ENCODE measurements around the gene GPR156.

DNA sequence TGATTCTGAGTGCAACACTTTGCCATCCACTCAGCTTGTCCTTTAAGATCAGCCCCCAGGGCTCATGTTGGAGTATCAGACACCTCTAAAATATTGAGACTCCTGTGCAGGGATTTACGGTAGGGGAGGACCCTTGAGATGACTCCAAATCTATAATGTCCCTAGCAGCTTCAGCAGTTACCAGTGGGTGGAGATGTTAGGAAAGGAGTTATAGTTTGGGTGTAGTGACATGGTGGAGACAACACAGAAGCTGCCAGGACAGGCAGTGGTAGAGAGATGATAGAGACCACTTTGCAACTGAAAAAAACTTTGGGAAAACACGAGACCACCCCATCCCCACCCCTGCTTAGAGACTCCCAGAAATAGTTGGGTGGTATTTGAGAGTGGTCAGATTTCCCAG lies 147.5 kb downstream of the GPR156 start:
- TF ChIP-seq, protein P1, sequence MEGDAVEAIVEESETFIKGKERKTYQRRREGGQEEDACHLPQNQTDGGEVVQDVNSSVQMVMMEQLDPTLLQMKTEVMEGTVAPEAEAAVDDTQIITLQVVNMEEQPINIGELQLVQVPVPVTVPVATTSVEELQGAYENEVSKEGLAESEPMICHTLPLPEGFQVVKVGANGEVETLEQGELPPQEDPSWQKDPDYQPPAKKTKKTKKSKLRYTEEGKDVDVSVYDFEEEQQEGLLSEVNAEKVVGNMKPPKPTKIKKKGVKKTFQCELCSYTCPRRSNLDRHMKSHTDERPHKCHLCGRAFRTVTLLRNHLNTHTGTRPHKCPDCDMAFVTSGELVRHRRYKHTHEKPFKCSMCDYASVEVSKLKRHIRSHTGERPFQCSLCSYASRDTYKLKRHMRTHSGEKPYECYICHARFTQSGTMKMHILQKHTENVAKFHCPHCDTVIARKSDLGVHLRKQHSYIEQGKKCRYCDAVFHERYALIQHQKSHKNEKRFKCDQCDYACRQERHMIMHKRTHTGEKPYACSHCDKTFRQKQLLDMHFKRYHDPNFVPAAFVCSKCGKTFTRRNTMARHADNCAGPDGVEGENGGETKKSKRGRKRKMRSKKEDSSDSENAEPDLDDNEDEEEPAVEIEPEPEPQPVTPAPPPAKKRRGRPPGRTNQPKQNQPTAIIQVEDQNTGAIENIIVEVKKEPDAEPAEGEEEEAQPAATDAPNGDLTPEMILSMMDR (optimal IDR thresholded peaks at IDR 0.05 in 1 of 3, IDR thresholded peaks at IDR 0.05 in 1 of 3, conservative IDR thresholded peaks at IDR 0.05 in 1 of 3; ENCODE audit: extremely low read depth in 1 of 3, insufficient read depth in 2 of 3, low read length in 3 of 3): peak in 1 of 3 experiments; percentile 2
- no peak for TF ChIP-seq EZH2 (IDR thresholded peaks at IDR 0.05; ENCODE audit: low read length)

Measured in keratinocyte (primary cell).